GM12878 (cell line): ENCODE data around the gene MBOAT2. TPM values are rescaled to one million over a fixed set of nuclear protein-coding genes. Genes with fewer than 3 reads are reported as not detected.

Source experiments
- ATF3 ChIP-seq: IDR thresholded peaks from 2 replicates; pipeline ENCODE4 v1.6.1; 2011; ENCODE audit warnings: low read depth, mild to moderate bottlenecking, low read length, moderate library complexity, borderline replicate concordance; ENCODE audit errors: extremely low read depth
- BCL11A ChIP-seq: IDR thresholded peaks from 2 replicates; pipeline ENCODE4 v1.6.1; 2011; ENCODE audit warnings: low read depth, low read length
- BCLAF1 ChIP-seq: fragments of 450-650 bp; IDR thresholded peaks from 2 replicates; pipeline ENCODE4 v1.6.1; 2017; ENCODE audit warnings: antibody characterized with exemption, mild to moderate bottlenecking, moderate library complexity
- JUNB ChIP-seq: IDR thresholded peaks from 2 replicates; pipeline ENCODE4 v1.6.1; 2016; ENCODE audit warnings: antibody characterized with exemption, mild to moderate bottlenecking
- MEF2A ChIP-seq: IDR thresholded peaks from 2 replicates; pipeline ENCODE4 v1.6.1; 2011; ENCODE audit warnings: low read depth, mild to moderate bottlenecking, low read length, moderate library complexity; ENCODE audit not compliant: insufficient read depth
- MXI1 ChIP-seq: fragments of 150-350 bp; IDR thresholded peaks from 2 replicates; pipeline ENCODE4 v1.6.1; 2011; ENCODE audit warnings: low read depth, mild to moderate bottlenecking, inconsistent platforms, low read length, improper control_type of control experiment
- RAD21 ChIP-seq: IDR thresholded peaks from 2 replicates; pipeline ENCODE4 v1.6.1; 2011; ENCODE audit warnings: mild to moderate bottlenecking, low read depth, low read length, moderate library complexity; ENCODE audit not compliant: insufficient read depth
- SMAD5 ChIP-seq: IDR thresholded peaks from 2 replicates; pipeline ENCODE4 v1.6.1; 2016; ENCODE audit warnings: antibody characterized with exemption, low read depth
- SMARCA5 ChIP-seq: fragments of 450-650 bp; IDR thresholded peaks from 2 replicates; pipeline ENCODE4 v1.6.1; 2017; ENCODE audit warnings: mild to moderate bottlenecking
- SP1 ChIP-seq: IDR thresholded peaks from one replicate; pipeline ENCODE4 v1.6.1; 2011; ENCODE audit warnings: low read depth, low read length
- SRF ChIP-seq, 2 experiments: IDR thresholded peaks; 2 replicates each; pipeline ENCODE4 v1.6.1; 2011; ENCODE audit warnings: low read depth in 2 of 2, low read length in 2 of 2, mild to moderate bottlenecking in 1 of 2, moderate library complexity in 1 of 2
- polyA plus RNA-seq, 11 experiments: library from polyadenylated mRNA; depleted of rRNA in 4 of 11; unstranded in 6 of 11; stranded (reverse) in 5 of 11; fragments of >200 nt; fragmentation: Nextera tagmentation in 4 of 11; fragmentation: Illumina TruSeq in 1 of 11; extraction: Ambion mirVana in 4 of 11; extraction: Trizol in 1 of 11; gene quantifications; 1 replicate in 1 of 11; 2 replicates in 10 of 11; pipeline versions ENCODE4 v1.2.1 to v1.2.3, GENCODE V29; 2011 to 2016; ENCODE audit warnings: inconsistent platforms in 2 of 11, missing spikeins in 2 of 11, low read depth in 1 of 11
- total RNA-seq, 4 experiments: library from RNA; depleted of rRNA in 3 of 4; stranded (reverse); fragments of >200 nt in 3 of 4; fragmentation: Illumina TruSeq in 1 of 4; extraction: Trizol in 1 of 4; gene quantifications; 2 replicates each; pipeline versions ENCODE4 v1.2.1 to v1.2.3, GENCODE V29; 2013 to 2021
- TF ChIP-seq, protein P1 (sequence below): fragments of 450-650 bp; IDR thresholded peaks from 2 replicates; pipeline ENCODE4 v1.6.1; 2017; ENCODE audit warnings: mild to moderate bottlenecking, low read depth, inconsistent platforms; ENCODE audit not compliant: poor library complexity, severe bottlenecking
- TF ChIP-seq, protein P2 (sequence below): fragments of 450-650 bp; IDR thresholded peaks from 2 replicates; pipeline ENCODE4 v1.6.1; 2014; ENCODE audit warnings: mild to moderate bottlenecking

MBOAT2 gene
- total and polyA plus RNA-seq, 10 of the 15 experiments (the other 5 are each of a cell fraction or from before 2014, with no cell fraction given): 0.08 to 40.6 (median 1.8) TPM

GRCh38 chr2:8977758-8978157 lies 25.7 kb downstream of the MBOAT2 start (continued):
- TF ChIP-seq BCLAF1 (no peak), JUNB (no peak), SRF (IDR thresholded peaks at IDR 0.05; ENCODE audit: low read depth in 2 of 2, low read length in 2 of 2) (no peak), SMARCA5 (no peak), BCL11A (no peak), MXI1 (no peak), RAD21 (no peak), SP1 (no peak), MEF2A (no peak), ATF3 (no peak), SMAD5 (no peak)
- TF ChIP-seq, protein P1, sequence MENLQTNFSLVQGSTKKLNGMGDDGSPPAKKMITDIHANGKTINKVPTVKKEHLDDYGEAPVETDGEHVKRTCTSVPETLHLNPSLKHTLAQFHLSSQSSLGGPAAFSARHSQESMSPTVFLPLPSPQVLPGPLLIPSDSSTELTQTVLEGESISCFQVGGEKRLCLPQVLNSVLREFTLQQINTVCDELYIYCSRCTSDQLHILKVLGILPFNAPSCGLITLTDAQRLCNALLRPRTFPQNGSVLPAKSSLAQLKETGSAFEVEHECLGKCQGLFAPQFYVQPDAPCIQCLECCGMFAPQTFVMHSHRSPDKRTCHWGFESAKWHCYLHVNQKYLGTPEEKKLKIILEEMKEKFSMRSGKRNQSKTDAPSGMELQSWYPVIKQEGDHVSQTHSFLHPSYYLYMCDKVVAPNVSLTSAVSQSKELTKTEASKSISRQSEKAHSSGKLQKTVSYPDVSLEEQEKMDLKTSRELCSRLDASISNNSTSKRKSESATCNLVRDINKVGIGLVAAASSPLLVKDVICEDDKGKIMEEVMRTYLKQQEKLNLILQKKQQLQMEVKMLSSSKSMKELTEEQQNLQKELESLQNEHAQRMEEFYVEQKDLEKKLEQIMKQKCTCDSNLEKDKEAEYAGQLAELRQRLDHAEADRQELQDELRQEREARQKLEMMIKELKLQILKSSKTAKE: no peak
- TF ChIP-seq, protein P2, sequence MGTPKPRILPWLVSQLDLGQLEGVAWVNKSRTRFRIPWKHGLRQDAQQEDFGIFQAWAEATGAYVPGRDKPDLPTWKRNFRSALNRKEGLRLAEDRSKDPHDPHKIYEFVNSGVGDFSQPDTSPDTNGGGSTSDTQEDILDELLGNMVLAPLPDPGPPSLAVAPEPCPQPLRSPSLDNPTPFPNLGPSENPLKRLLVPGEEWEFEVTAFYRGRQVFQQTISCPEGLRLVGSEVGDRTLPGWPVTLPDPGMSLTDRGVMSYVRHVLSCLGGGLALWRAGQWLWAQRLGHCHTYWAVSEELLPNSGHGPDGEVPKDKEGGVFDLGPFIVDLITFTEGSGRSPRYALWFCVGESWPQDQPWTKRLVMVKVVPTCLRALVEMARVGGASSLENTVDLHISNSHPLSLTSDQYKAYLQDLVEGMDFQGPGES: no peak
- TF ChIP-seq, all 136 proteins: peak for 0
